K562 (cell line): Measurements from ENCODE around the gene POLRMT. TPM values are rescaled to one million over a fixed set of nuclear protein-coding genes. Genes with fewer than 3 reads are reported as not detected.
A peak's percentile ranks its signal among the peaks of the same experiment; 100 is the strongest.

Experiments
- BHLHE40 ChIP-seq: IDR thresholded peaks from 2 replicates; pipeline ENCODE4 v1.6.1; 2011; ENCODE audit warnings: low read length, improper control_type of control experiment
- CREBBP ChIP-seq: IDR thresholded peaks from one replicate; pipeline ENCODE4 v1.6.1; 2012; ENCODE audit warnings: low read depth, mild to moderate bottlenecking, control low read depth, inconsistent platforms, low read length
- ESRRA ChIP-seq: fragments of 450-650 bp; IDR thresholded peaks from 2 replicates; pipeline ENCODE4 v1.6.1; 2014; ENCODE audit warnings: low read depth, mild to moderate bottlenecking, moderate library complexity, borderline replicate concordance
- KDM5B ChIP-seq: fragments of 200-600 bp; sonication (generic); IDR thresholded peaks from 2 replicates; pipeline ENCODE4 v1.6.1; 2012; ENCODE audit warnings: low read depth, mild to moderate bottlenecking, moderate library complexity, low read length, control low read depth, inconsistent platforms; ENCODE audit not compliant: insufficient replicate concordance
- NONO ChIP-seq, 2 experiments: fragments of 200-400 bp in 1 of 2; fragments of 450-650 bp in 1 of 2; formaldehyde crosslinking in 1 of 2; IDR thresholded peaks; 2 replicates each; pipeline ENCODE4 v1.6.1; 2017; ENCODE audit warnings: low read depth in 2 of 2, mild to moderate bottlenecking in 2 of 2, moderate library complexity in 2 of 2, low read length in 1 of 2
- SMC3 ChIP-seq: conservative IDR thresholded peaks from 2 replicates; pipeline ENCODE4 v1.6.1; 2011; ENCODE audit warnings: low read depth, low read length, improper control_type of control experiment; ENCODE audit not compliant: insufficient read depth
- THRAP3 ChIP-seq: fragments of 450-650 bp; IDR thresholded peaks from 2 replicates; pipeline ENCODE4 v1.6.1; 2016; ENCODE audit warnings: mild to moderate bottlenecking, inconsistent platforms, borderline replicate concordance
- polyA plus RNA-seq, 8 experiments: library from polyadenylated mRNA; depleted of rRNA in 4 of 8; stranded (reverse) in 5 of 8; unstranded in 3 of 8; fragments of >200 nt; fragmentation: Nextera tagmentation in 2 of 8; fragmentation: Illumina TruSeq in 1 of 8; extraction: Ambion mirVana in 2 of 8; extraction: Trizol in 1 of 8; gene quantifications; 2 replicates each; pipeline versions ENCODE4 v1.2.1 to v1.2.3, GENCODE V29; 2011 to 2014; ENCODE audit warnings: inconsistent platforms in 1 of 8, missing spikeins in 1 of 8
- total RNA-seq, 7 experiments: library from RNA; depleted of rRNA in 6 of 7; stranded (reverse); fragments of >200 nt in 6 of 7; fragmentation: Illumina TruSeq in 2 of 7; extraction: Trizol in 2 of 7; gene quantifications; 2 replicates each; pipeline versions ENCODE4 v1.2.1 to v1.2.3, GENCODE V29; 2011 to 2021; ENCODE audit warnings: low replicate concordance in 1 of 7
- TF ChIP-seq, protein P1 (sequence below): fragments of 450-650 bp; IDR thresholded peaks from 2 replicates; pipeline ENCODE4 v1.6.1; 2016; ENCODE audit warnings: mild to moderate bottlenecking, moderate library complexity
- TF ChIP-seq, protein P2 (sequence below): IDR thresholded peaks from 3 replicates; pipeline ENCODE4 v1.6.1; 2011; ENCODE audit warnings: borderline replicate concordance, mild to moderate bottlenecking, moderate library complexity; ENCODE audit not compliant: insufficient read length; ENCODE audit errors: extremely low read depth
- TF ChIP-seq, protein P3 (sequence below): sonication (generic); formaldehyde crosslinking; IDR thresholded peaks from 2 replicates; pipeline ENCODE4 v1.5.0; 2020; ENCODE audit warnings: missing genetic modification reagents

POLRMT gene
- total and polyA plus RNA-seq, 9 of the 15 experiments (the other 6 are each of a cell fraction or from before 2014, with no cell fraction given), result 30.3 to 144 (median 68.0) TPM

DNA sequence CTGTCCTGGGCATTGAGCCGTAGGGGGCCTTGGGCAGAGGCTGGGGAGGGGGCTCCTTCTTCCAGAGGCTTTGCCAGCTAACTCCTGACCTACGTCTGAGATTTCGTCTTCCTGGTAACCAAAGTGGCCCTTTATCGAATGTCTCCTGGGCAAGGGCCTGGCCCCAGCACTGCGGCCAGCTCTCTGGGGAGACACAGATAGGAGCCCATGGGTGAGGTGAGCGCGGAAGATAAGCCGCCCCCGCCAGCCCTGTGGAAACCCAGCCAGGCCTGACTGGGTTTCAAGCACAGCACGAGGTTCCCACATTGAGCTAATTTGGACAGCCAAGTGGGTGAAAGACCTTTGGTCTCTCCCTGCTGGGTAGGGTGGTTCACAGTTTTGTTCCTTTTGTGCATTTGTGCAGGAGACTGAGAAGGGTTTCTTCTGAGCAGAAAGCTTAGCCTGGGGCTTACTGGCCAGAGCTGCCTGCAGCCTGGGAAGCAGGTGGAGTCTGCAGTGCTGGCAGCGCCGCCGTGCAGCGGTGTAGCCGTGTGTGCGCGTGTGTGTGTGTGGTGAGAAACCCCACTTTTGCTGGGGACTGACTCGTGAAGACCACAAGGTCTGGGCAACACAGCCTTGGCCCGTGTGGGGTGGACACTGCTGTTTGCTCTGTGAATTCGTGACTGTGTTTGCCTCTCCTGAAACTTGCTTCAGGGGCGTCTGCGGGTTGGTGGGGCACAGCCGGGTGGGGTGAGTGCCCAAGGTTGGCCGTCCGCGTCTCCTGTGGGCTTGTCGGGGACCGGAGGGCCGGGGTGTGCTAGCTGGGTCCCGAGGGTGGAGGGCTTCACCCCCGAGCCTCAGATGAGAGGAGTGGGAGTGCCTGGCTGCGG lies 58.4 kb downstream of the POLRMT start (continued):
- TF ChIP-seq, protein P1, sequence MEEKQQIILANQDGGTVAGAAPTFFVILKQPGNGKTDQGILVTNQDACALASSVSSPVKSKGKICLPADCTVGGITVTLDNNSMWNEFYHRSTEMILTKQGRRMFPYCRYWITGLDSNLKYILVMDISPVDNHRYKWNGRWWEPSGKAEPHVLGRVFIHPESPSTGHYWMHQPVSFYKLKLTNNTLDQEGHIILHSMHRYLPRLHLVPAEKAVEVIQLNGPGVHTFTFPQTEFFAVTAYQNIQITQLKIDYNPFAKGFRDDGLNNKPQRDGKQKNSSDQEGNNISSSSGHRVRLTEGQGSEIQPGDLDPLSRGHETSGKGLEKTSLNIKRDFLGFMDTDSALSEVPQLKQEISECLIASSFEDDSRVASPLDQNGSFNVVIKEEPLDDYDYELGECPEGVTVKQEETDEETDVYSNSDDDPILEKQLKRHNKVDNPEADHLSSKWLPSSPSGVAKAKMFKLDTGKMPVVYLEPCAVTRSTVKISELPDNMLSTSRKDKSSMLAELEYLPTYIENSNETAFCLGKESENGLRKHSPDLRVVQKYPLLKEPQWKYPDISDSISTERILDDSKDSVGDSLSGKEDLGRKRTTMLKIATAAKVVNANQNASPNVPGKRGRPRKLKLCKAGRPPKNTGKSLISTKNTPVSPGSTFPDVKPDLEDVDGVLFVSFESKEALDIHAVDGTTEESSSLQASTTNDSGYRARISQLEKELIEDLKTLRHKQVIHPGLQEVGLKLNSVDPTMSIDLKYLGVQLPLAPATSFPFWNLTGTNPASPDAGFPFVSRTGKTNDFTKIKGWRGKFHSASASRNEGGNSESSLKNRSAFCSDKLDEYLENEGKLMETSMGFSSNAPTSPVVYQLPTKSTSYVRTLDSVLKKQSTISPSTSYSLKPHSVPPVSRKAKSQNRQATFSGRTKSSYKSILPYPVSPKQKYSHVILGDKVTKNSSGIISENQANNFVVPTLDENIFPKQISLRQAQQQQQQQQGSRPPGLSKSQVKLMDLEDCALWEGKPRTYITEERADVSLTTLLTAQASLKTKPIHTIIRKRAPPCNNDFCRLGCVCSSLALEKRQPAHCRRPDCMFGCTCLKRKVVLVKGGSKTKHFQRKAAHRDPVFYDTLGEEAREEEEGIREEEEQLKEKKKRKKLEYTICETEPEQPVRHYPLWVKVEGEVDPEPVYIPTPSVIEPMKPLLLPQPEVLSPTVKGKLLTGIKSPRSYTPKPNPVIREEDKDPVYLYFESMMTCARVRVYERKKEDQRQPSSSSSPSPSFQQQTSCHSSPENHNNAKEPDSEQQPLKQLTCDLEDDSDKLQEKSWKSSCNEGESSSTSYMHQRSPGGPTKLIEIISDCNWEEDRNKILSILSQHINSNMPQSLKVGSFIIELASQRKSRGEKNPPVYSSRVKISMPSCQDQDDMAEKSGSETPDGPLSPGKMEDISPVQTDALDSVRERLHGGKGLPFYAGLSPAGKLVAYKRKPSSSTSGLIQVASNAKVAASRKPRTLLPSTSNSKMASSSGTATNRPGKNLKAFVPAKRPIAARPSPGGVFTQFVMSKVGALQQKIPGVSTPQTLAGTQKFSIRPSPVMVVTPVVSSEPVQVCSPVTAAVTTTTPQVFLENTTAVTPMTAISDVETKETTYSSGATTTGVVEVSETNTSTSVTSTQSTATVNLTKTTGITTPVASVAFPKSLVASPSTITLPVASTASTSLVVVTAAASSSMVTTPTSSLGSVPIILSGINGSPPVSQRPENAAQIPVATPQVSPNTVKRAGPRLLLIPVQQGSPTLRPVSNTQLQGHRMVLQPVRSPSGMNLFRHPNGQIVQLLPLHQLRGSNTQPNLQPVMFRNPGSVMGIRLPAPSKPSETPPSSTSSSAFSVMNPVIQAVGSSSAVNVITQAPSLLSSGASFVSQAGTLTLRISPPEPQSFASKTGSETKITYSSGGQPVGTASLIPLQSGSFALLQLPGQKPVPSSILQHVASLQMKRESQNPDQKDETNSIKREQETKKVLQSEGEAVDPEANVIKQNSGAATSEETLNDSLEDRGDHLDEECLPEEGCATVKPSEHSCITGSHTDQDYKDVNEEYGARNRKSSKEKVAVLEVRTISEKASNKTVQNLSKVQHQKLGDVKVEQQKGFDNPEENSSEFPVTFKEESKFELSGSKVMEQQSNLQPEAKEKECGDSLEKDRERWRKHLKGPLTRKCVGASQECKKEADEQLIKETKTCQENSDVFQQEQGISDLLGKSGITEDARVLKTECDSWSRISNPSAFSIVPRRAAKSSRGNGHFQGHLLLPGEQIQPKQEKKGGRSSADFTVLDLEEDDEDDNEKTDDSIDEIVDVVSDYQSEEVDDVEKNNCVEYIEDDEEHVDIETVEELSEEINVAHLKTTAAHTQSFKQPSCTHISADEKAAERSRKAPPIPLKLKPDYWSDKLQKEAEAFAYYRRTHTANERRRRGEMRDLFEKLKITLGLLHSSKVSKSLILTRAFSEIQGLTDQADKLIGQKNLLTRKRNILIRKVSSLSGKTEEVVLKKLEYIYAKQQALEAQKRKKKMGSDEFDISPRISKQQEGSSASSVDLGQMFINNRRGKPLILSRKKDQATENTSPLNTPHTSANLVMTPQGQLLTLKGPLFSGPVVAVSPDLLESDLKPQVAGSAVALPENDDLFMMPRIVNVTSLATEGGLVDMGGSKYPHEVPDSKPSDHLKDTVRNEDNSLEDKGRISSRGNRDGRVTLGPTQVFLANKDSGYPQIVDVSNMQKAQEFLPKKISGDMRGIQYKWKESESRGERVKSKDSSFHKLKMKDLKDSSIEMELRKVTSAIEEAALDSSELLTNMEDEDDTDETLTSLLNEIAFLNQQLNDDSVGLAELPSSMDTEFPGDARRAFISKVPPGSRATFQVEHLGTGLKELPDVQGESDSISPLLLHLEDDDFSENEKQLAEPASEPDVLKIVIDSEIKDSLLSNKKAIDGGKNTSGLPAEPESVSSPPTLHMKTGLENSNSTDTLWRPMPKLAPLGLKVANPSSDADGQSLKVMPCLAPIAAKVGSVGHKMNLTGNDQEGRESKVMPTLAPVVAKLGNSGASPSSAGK, result peak; percentile 85
- TF ChIP-seq, protein P2, sequence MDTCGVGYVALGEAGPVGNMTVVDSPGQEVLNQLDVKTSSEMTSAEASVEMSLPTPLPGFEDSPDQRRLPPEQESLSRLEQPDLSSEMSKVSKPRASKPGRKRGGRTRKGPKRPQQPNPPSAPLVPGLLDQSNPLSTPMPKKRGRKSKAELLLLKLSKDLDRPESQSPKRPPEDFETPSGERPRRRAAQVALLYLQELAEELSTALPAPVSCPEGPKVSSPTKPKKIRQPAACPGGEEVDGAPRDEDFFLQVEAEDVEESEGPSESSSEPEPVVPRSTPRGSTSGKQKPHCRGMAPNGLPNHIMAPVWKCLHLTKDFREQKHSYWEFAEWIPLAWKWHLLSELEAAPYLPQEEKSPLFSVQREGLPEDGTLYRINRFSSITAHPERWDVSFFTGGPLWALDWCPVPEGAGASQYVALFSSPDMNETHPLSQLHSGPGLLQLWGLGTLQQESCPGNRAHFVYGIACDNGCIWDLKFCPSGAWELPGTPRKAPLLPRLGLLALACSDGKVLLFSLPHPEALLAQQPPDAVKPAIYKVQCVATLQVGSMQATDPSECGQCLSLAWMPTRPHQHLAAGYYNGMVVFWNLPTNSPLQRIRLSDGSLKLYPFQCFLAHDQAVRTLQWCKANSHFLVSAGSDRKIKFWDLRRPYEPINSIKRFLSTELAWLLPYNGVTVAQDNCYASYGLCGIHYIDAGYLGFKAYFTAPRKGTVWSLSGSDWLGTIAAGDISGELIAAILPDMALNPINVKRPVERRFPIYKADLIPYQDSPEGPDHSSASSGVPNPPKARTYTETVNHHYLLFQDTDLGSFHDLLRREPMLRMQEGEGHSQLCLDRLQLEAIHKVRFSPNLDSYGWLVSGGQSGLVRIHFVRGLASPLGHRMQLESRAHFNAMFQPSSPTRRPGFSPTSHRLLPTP, result no peak
- TF ChIP-seq BHLHE40, result peak; percentile 83
- TF ChIP-seq THRAP3, result 0 out of 2 replicates have a peak, but pooled peaks have one; percentile 27
- peak; percentile 74; the same call in 1 of the 2 replicates for TF ChIP-seq ESRRA
- TF ChIP-seq CREBBP, result no peak
- peak; percentile 25 for TF ChIP-seq KDM5B
- TF ChIP-seq, protein P3, sequence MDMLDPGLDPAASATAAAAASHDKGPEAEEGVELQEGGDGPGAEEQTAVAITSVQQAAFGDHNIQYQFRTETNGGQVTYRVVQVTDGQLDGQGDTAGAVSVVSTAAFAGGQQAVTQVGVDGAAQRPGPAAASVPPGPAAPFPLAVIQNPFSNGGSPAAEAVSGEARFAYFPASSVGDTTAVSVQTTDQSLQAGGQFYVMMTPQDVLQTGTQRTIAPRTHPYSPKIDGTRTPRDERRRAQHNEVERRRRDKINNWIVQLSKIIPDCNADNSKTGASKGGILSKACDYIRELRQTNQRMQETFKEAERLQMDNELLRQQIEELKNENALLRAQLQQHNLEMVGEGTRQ (CRISPR knock-in tag), result no peak
- 0 out of 2 replicates have a peak, but pooled peaks have one; percentile 16 for TF ChIP-seq SMC3
- peak in 1 of 2 experiments; percentile 89; a peak in 1 of 4 replicates for TF ChIP-seq NONO (IDR thresholded peaks at IDR 0.05; ENCODE audit: low read depth in 2 of 2, low read length in 1 of 2)
